Natural killer cell (primary cell): ENCODE results near the gene SMCHD1. TPM values are rescaled to one million over a fixed set of nuclear protein-coding genes. Genes with fewer than 3 reads are reported as not detected.

Source experiments
- ATAC-seq, 3 donors: fragments of 150-1000 bp in 2 of 3; fragments of 200-7000 bp in 1 of 3; cut with Tn5 transposase; 1 replicate in 1 of 3; 2 replicates in 2 of 3; pipeline ENCODE4 v1.10.0; 2021; ENCODE audit warnings: mild to moderate bottlenecking in 2 of 3, moderate library complexity in 2 of 3
- DNase-seq, 2 donors: peaks; one replicate each; pipeline versions ENCODE4 v3.0.0 to v3.0.0-alpha.2; 2013 to 2021; ENCODE audit warnings: mixed read lengths in 1 of 2
- H3K27ac ChIP-seq: one replicate; pipeline ENCODE4 v1.5.1; 2013; ENCODE audit warnings: mild to moderate bottlenecking, low read length
- H3K27me3 ChIP-seq: one replicate; pipeline ENCODE4 v1.6.1; 2013; ENCODE audit warnings: low read length; ENCODE audit not compliant: control insufficient read depth, insufficient read depth
- H3K36me3 ChIP-seq: one replicate; pipeline ENCODE4 v1.6.1; 2013; ENCODE audit warnings: low read length; ENCODE audit not compliant: control insufficient read depth, insufficient read depth
- H3K4me1 ChIP-seq: one replicate; pipeline ENCODE4 v1.6.1; 2013; ENCODE audit warnings: low read length; ENCODE audit not compliant: control insufficient read depth, insufficient read depth
- H3K4me3 ChIP-seq: one replicate; pipeline ENCODE4 v1.5.1; 2013; ENCODE audit warnings: low read length
- H3K9me3 ChIP-seq: one replicate; pipeline ENCODE4 v1.6.1; 2013; ENCODE audit warnings: low read length; ENCODE audit not compliant: control insufficient read depth, insufficient read depth
- H3K27ac Mint-ChIP-seq, 2 donors: one replicate each; pipeline ENCODE4 v1.8.0; 2022; ENCODE audit warnings: mild to moderate bottlenecking in 2 of 2, mixed read lengths in 2 of 2, moderate library complexity in 1 of 2
- H3K27me3 Mint-ChIP-seq, 2 donors: one replicate each; pipeline ENCODE4 v1.8.0; 2022; ENCODE audit warnings: low read depth in 2 of 2, mixed read lengths in 2 of 2
- H3K36me3 Mint-ChIP-seq: one replicate; pipeline ENCODE4 v1.8.0; 2022; ENCODE audit warnings: mixed read lengths
- H3K4me1 Mint-ChIP-seq, 2 donors: one replicate each; pipeline ENCODE4 v1.8.0; 2022; ENCODE audit warnings: mixed read lengths in 2 of 2
- H3K4me3 Mint-ChIP-seq: one replicate; pipeline ENCODE4 v1.8.0; 2022; ENCODE audit warnings: mild to moderate bottlenecking, moderate library complexity, mixed read lengths
- H3K9me3 Mint-ChIP-seq, 2 donors: one replicate each; pipeline ENCODE4 v1.8.0; 2022; ENCODE audit warnings: mixed read lengths in 2 of 2
- CTCF ChIP-seq: fragments of 200-600 bp; IDR thresholded peaks from one replicate; pipeline ENCODE4 v1.8.0; 2022; ENCODE audit warnings: antibody characterized with exemption
- WGBS: methylation state at CpG from one replicate; pipeline ENCODE4 v1.1.7; 2013; ENCODE audit warnings: missing lambda C conversion rate; ENCODE audit not compliant: insufficient coverage; 5-methylcytosine and 5-hydroxymethylcytosine counted together
- intact Hi-C: fragments of 100-400 bp; cut with micrococcal nuclease; formaldehyde crosslinking; loops from one replicate; pipeline ENCODE4 v1.14.2; 2022
- total RNA-seq, 4 donors: library from RNA; stranded (reverse); fragments of 120-200 nt in 1 of 4; gene quantifications; one replicate each; pipeline versions ENCODE4 v1.2.3 to v1.2.4, GENCODE V29; 2013 to 2022

Gene SMCHD1
- total RNA-seq, 3 donors from 2014 or later (not counting 1 experiment from before 2014, with no cell fraction given): 200 to 240 (median 203) TPM

DNA sequence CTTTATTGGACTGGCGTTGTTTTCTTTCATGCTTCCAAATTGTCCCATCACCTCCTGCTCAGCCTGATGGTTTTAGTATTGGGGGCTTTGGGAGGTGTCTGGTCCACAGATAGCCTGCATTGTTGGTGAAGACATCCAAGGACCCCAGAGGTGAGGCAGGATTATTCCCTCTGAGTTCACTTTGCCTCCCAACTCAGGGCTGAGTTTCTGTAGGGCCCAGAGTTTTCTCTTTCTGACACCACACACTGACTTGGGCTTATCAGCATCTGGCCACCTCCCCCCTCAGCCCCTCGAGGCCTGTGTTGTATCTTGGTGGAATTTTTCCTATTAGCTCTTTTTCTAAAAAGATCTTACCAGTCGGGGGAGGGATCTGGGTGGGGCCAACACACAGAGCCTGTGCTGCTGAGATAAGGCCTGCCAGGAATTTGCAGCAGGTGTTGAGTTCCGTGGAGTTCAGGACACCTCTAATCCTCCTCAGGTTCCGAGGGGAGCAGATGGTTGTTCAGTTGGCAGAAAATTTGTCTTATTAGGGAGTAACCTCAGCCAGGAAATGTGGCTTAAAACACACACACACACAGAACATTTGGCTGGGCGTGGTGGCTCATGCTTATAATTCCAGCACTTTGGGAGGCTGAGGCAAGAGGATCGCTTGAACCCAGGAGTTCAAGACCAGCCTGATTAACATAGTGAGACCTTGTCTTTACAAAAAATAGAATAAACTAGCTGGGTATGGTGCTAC is 198.6 kb downstream of the SMCHD1 start:
- Mint-ChIP-seq H3K9me3 (no peaks in the 10 kb centered on the region), H3K27ac (no peak overlapping the region), H3K4me3 (no peak overlapping the region), H3K36me3 (no peaks in the 10 kb centered on the region), H3K27me3 (peaks cover 19 to 22% of the 10 kb centered on the region in 2 donors), H3K4me1 (no peaks in the 10 kb centered on the region)
- H3K36me3 ChIP-seq: no peaks in the 10 kb centered on the region
- no peaks in the 10 kb centered on the region for H3K4me1 ChIP-seq
- DNase-seq (no peak), ATAC-seq (no peak)
- no peaks in the 10 kb centered on the region for H3K9me3 ChIP-seq
- intact Hi-C loops: no loop called here
- WGBS: 73% methylated on average over 5 of the region's 7 CpGs
- H3K27ac ChIP-seq: no peak overlapping the region
- peaks cover 15% of the 10 kb centered on the region for H3K27me3 ChIP-seq
- no peak overlapping the region for H3K4me3 ChIP-seq
- TF ChIP-seq CTCF: no peak

Other genes starting within 250 kb of the SMCHD1 start
- 10 to 100 TPM in 2 of 3 donors, 1 to 10 TPM in 1; 9.1 to 11.3 (median 10.6) TPM for gene METTL4, start 84.2 kb upstream of the SMCHD1 start, total RNA-seq
- 1 to 10 TPM; 3.4 to 6.5 (median 5.5) TPM for gene NDC80, start 84.2 kb upstream of the SMCHD1 start, total RNA-seq
- 10 to 100 TPM in 1 of 3 donors, 1 to 10 TPM in 2; 8.4 to 25.6 (median 9.8) TPM for gene EMILIN2, start 191.3 kb downstream of the SMCHD1 start, total RNA-seq